Lung (tissue), 12 donors: ENCODE data around the gene FAM3A. TPM values are rescaled to one million over a fixed set of nuclear protein-coding genes. Genes with fewer than 3 reads are reported as not detected.

Experiments used
- ATAC-seq: fragments of 200-7000 bp; cut with Tn5 transposase; one replicate; pipeline ENCODE4 v1.9.1; 2020; ENCODE audit warnings: moderate number of reproducible peaks; ENCODE audit not compliant: insufficient read depth, low FRiP score
- DNase-seq, 3 donors: peaks; one replicate each; pipeline ENCODE4 v3.0.0-alpha.2; 2013 to 2017
- H3K27ac ChIP-seq, 2 donors: one replicate each; pipeline ENCODE4 v1.5.1; 2013; ENCODE audit warnings: mild to moderate bottlenecking in 2 of 2, moderate library complexity in 2 of 2, control low read depth in 1 of 2, inconsistent platforms in 1 of 2, low read depth in 1 of 2, low read length in 1 of 2
- H3K27me3 ChIP-seq, 3 donors: one replicate each; pipeline ENCODE4 v1.5.1; 2013; ENCODE audit warnings: low read length in 2 of 3; ENCODE audit not compliant: control insufficient read depth in 3 of 3, insufficient read depth in 3 of 3
- H3K36me3 ChIP-seq, 4 donors: one replicate each; pipeline ENCODE4 v1.5.1; 2013; ENCODE audit warnings: low read length in 4 of 4, mild to moderate bottlenecking in 1 of 4, moderate library complexity in 1 of 4; ENCODE audit not compliant: control insufficient read depth in 4 of 4, insufficient read depth in 4 of 4
- H3K4me1 ChIP-seq, 5 donors: one replicate each; pipeline ENCODE4 v1.5.1; 2013; ENCODE audit warnings: low read length in 5 of 5, mild to moderate bottlenecking in 2 of 5, moderate library complexity in 1 of 5; ENCODE audit not compliant: control insufficient read depth in 5 of 5, insufficient read depth in 5 of 5
- H3K4me3 ChIP-seq: one replicate; pipeline ENCODE4 v1.5.1; 2013; ENCODE audit warnings: mild to moderate bottlenecking, control low read depth, moderate library complexity
- H3K9ac ChIP-seq, 2 donors: one replicate each; pipeline ENCODE4 v1.5.1; 2013; ENCODE audit warnings: low read length in 2 of 2, control low read depth in 1 of 2; ENCODE audit not compliant: insufficient read depth in 1 of 2
- H3K9me3 ChIP-seq, 4 donors: one replicate each; pipeline ENCODE4 v1.5.1; 2013; ENCODE audit warnings: low read length in 3 of 4, mild to moderate bottlenecking in 1 of 4, moderate library complexity in 1 of 4; ENCODE audit not compliant: control insufficient read depth in 4 of 4, insufficient read depth in 3 of 4
- CTCF ChIP-seq: IDR thresholded peaks from 2 replicates; pipeline ENCODE4 v1.5.1; 2012; ENCODE audit warnings: mild to moderate bottlenecking; ENCODE audit errors: control extremely low read depth, extremely low read depth
- WGBS, 2 donors: extraction: QIAGEN DNeasy Blood & Tissue Kit; methylation state at CpG; one replicate each; pipeline ENCODE4 v1.1.7; 2013; 5-methylcytosine and 5-hydroxymethylcytosine counted together
- polyA plus RNA-seq, 2 donors: library from polyadenylated mRNA; stranded (reverse); fragments of 200-250 nt; gene quantifications; one replicate each; pipeline ENCODE4 v1.2.1, GENCODE V29; 2013
- total RNA-seq, 2 donors: library from RNA; depleted of rRNA in 1 of 2; stranded (reverse); fragments of >200 nt in 1 of 2; gene quantifications; one replicate each; pipeline ENCODE4 v1.2.1, GENCODE V29; 2014 to 2021
- donor health status: control.
- donor health status: control.
- donor health status: Bipolar disorder and iron deficiency.
- donor health status: healthy.
- donor health status: DM: yes; HTN: yes; CAD: no.

FAM3A gene
- total and polyA plus RNA-seq, 4 donors = 21.5 to 61.2 (median 46.2) TPM

- no peak overlapping the region for H3K9ac ChIP-seq
- WGBS, 2 donors = 87 to 89% methylated on average over 1 of the region's 1 CpG
- no peak for TF ChIP-seq CTCF
Observed at GRCh38 chrX:154549766-154550165, 33.7 kb upstream of the FAM3A start.

GRCh38 chrX:154548028-154548316, 31.9 kb upstream of the FAM3A start:
- no peak for TF ChIP-seq CTCF
- peaks cover 0 to 11% (median 0%) of the 10 kb centered on the region in 5 donors for H3K4me1 ChIP-seq
- peaks cover 0 to 5% (median 1%) of the 10 kb centered on the region in 4 donors for H3K36me3 ChIP-seq
- peaks cover 0 to 7% (median 0%) of the 10 kb centered on the region in 4 donors for H3K9me3 ChIP-seq
- peak overlapping the region; percentile 79 for H3K4me3 ChIP-seq
- H3K27me3 ChIP-seq = no peaks in the 10 kb centered on the region
- DNase-seq (no peak), ATAC-seq (no peak)
- WGBS, 2 donors = 0 to 42% methylated on average over 9 of the region's 9 CpGs
- H3K27ac ChIP-seq = peak overlapping the region; percentile 92 to 93
- peak overlapping the region; percentile 46 to 72 for H3K9ac ChIP-seq

More at GRCh38 chrX:154549766-154550165, 33.7 kb upstream of the FAM3A start:
- Histone ChIP-seq H3K4me1 (peaks cover 0 to 11% (median 0%) of the 10 kb centered on the region in 5 donors), H3K4me3 (no peak overlapping the region), H3K27ac (no peak overlapping the region), H3K27me3 (no peaks in the 10 kb centered on the region), H3K36me3 (peaks cover 0 to 7% (median 2%) of the 10 kb centered on the region in 4 donors), H3K9me3 (peaks cover 0 to 7% (median 0%) of the 10 kb centered on the region in 4 donors)
- ATAC-seq = no peak
- no peak for DNase-seq

GRCh38 chrX:154547245-154548027, 31.4 kb upstream of the FAM3A start, which contains the start of gene IKBKG:
TSS of gene IKBKG (plus strand) at chrX:154547620. CDS start at chrX:154552003, 4,383 bp downstream.
- H3K4me3 ChIP-seq = peak within 1 kb of the TSS; percentile 79
- no peaks in the 10 kb centered on the region for H3K27me3 ChIP-seq
- H3K9ac ChIP-seq = peak within 1 kb of the TSS; percentile 46 to 72
- no peak for TF ChIP-seq CTCF
- peaks cover 0 to 11% (median 0%) of the 10 kb centered on the region in 5 donors for H3K4me1 ChIP-seq
- H3K27ac ChIP-seq = peak within 1 kb of the TSS; percentile 92 to 93
- ATAC-seq = peak; percentile 90
- H3K9me3 ChIP-seq = peaks cover 0 to 7% (median 0%) of the 10 kb centered on the region in 4 donors
- peaks cover 0 to 3% (median 1%) of the 10 kb centered on the region in 4 donors for H3K36me3 ChIP-seq
- WGBS, 2 donors = 1 to 38% methylated on average over 27 to 69 of the region's 69 CpGs
- peak; percentile 93 to 94 (median 93) for DNase-seq
